NOMO-1 (cell line): ENCODE measurements around the gene ABHD6.
"Not testable (repeated sequence)": the region's sequence is repeated elsewhere in the genome, so short reads cannot be mapped to it uniquely, and the experiment has no call there.

Experiments used
- DNase-seq, 2 experiments: peaks; one replicate each; lab custom pipeline; 2025; ENCODE audit not compliant: unreplicated experiment in 2 of 2; lab: John Stamatoyannopoulos, UW

The ABHD6 gene

GRCh38 chr3:58207954-58208353, 29.6 kb upstream of the ABHD6 start:
- no peak for DNase-seq

GRCh38 chr3:58209933-58210332, 27.7 kb upstream of the ABHD6 start:
- DNase-seq: no peak

GRCh38 chr3:58210761-58211460, 26.7 kb upstream of the ABHD6 start, which contains the start of gene DNASE1L3:
TSS of gene DNASE1L3 (minus strand) at chr3:58210972. CDS start at chr3:58210906, 66 bp downstream.
- DNase-seq: no peak

GRCh38 chr3:58214484-58215316, 22.9 kb upstream of the ABHD6 start:
- peak; percentile 50 to 68 for DNase-seq

GRCh38 chr3:58215317-58216025, 22.1 kb upstream of the ABHD6 start:
- DNase-seq: no peak

GRCh38 chr3:58216496-58217195, 20.9 kb upstream of the ABHD6 start:
- no peak for DNase-seq

- DNase-seq: peak; percentile 65 to 67
Measured at GRCh38 chr3:58217209-58217811, 20.3 kb upstream of the ABHD6 start.

GRCh38 chr3:58218904-58219303, 18.7 kb upstream of the ABHD6 start:
- no peak for DNase-seq

- no peak for DNase-seq
Measured at GRCh38 chr3:58222161-58222724, 15.3 kb upstream of the ABHD6 start.

GRCh38 chr3:58223855-58224254, 13.7 kb upstream of the ABHD6 start:
- DNase-seq: no peak

- DNase-seq: not testable (repeated sequence)
Measured at GRCh38 chr3:58227933-58228332, 9.7 kb upstream of the ABHD6 start.

- DNase-seq: no peak
Measured at GRCh38 chr3:58230876-58231552, 6.6 kb upstream of the ABHD6 start.

- DNase-seq: no peak
Measured at GRCh38 chr3:58231666-58232065, 5.9 kb upstream of the ABHD6 start.

GRCh38 chr3:58234516-58234931, 3.1 kb upstream of the ABHD6 start:
- no peak for DNase-seq

GRCh38 chr3:58235970-58236369, 1.6 kb upstream of the ABHD6 start:
- no peak for DNase-seq

- no peak for DNase-seq
Measured at GRCh38 chr3:58236527-58237237, 910 bp upstream of the ABHD6 start.

- no peak for DNase-seq
Measured at GRCh38 chr3:58237941-58238681, 519 bp downstream of the ABHD6 start.

- DNase-seq: no peak
Measured at GRCh38 chr3:58238830-58239229, 1.2 kb downstream of the ABHD6 start.
